ENCODE data around the gene TUBGCP2.

Gene TUBGCP2

GRCh38 chr10:133229265-133230043 is 79.2 kb downstream of the TUBGCP2 start:
- Histone ChIP-seq H3K4me1 (ENCODE audit: control insufficient read depth, insufficient read depth, low read length) (no peaks in the 10 kb centered on the region), H3K36me3 (ENCODE audit: control insufficient read depth in 2 of 2, insufficient read depth in 1 of 2, low read length in 2 of 2) (no peaks in the 10 kb centered on the region), H3K27ac (ENCODE audit: extremely low read depth, low read depth, low read length) (no peak overlapping the region), H3K9me3 (ENCODE audit: control insufficient read depth, insufficient read depth, low read depth, low read length) (no peaks in the 10 kb centered on the region), H3K4me3 (ENCODE audit: low read depth, low read length) (no peak overlapping the region)
- ChIA-PET POLR2A (no interaction called here), CTCF (no interaction called here)
- peak; percentile 22; the same call in 1 of the 2 replicates for TF ChIP-seq SP2 (tag by site-specific recombination; IDR thresholded peaks at IDR 0.05)
- no peak for TF ChIP-seq ZNF157 (tag by site-specific recombination; IDR thresholded peaks at IDR 0.05)

Data from HEK293 (cell line).